Esophagus muscularis mucosa (tissue), 2 donors: Measurements from ENCODE around the gene CDC23.

Experiments
- EP300 ChIP-seq: sonication (generic); formaldehyde crosslinking; IDR thresholded peaks from one replicate; pipeline ENCODE4 v1.6.1; 2017; ENCODE audit warnings: antibody characterized with exemption
- POLR2A ChIP-seq: fragments of 450-650 bp; IDR thresholded peaks from one replicate; pipeline ENCODE4 v1.6.1; 2017; ENCODE audit warnings: antibody characterized with exemption, moderate library complexity, mild to moderate bottlenecking, low read depth

DNA sequence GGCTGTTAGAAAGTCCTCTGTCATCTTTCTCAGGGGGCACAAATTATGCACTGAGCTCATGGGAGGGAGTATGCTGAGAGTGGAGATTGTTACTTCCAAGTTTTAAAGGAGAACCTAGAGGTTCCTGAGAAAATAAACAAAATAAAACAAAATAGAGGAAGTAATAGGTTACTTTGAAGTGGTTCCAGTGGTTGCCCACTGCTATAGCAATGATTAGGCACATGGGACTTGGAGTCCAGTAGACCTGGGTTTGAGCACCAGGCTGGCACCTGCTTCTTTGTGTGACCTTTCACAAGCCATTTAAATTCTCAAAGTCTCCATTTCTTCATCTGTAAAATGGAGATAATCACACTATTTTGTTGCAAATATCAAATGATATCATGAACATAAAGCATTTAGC is 13.8 kb upstream of the CDC23 start:
- no peak for TF ChIP-seq POLR2A
- no peak for TF ChIP-seq EP300
